GM21515 (cell line): ENCODE results near the gene EIF1.
A peak's percentile ranks its signal among the peaks of the same experiment; 100 is the strongest.
"Not testable (repeated sequence)": the region's sequence is repeated elsewhere in the genome, so short reads cannot be mapped to it uniquely, and the experiment has no call there.

ENCODE experiments used
- ATAC-seq: cut with Tn5 transposase; IDR thresholded peaks from one replicate; pipeline ENCODE4 v1.9.1; 2021; ENCODE audit not compliant: unreplicated experiment

EIF1 gene

GRCh38 chr17:41688641-41689496, at the start of gene EIF1:
Gene EIF1 (plus strand): TSS chr17:41688885. CDS start chr17:41689039, 154 bp downstream.
- peak; percentile 68 for ATAC-seq

GRCh38 chr17:41638941-41639340, 49.7 kb upstream of the EIF1 start:
- no peak for ATAC-seq

- no peak for ATAC-seq
These were observed 48.9 kb upstream of the EIF1 start for GRCh38 chr17:41639492-41640473.

- not testable (repeated sequence) for ATAC-seq
These were observed 48.1 kb upstream of the EIF1 start for GRCh38 chr17:41640596-41640995.

- no peak for ATAC-seq
These were observed 46.2 kb upstream of the EIF1 start for GRCh38 chr17:41642252-41643156.

- no peak for ATAC-seq
These were observed 41.5 kb upstream of the EIF1 start for GRCh38 chr17:41647038-41647813.

- no peak for ATAC-seq
These were observed 40.7 kb upstream of the EIF1 start for GRCh38 chr17:41647940-41648410.

- ATAC-seq = peak; percentile 51
These were observed 40.1 kb upstream of the EIF1 start for GRCh38 chr17:41648411-41649195.

- no peak for ATAC-seq
These were observed 38.7 kb upstream of the EIF1 start for GRCh38 chr17:41649923-41650519.

GRCh38 chr17:41650794-41651624, 37.7 kb upstream of the EIF1 start:
- ATAC-seq = no peak

GRCh38 chr17:41651625-41652460, 36.8 kb upstream of the EIF1 start:
- ATAC-seq = no peak

- ATAC-seq = no peak
These were observed 36.2 kb upstream of the EIF1 start for GRCh38 chr17:41652461-41652970.

- no peak for ATAC-seq
These were observed 35.3 kb upstream of the EIF1 start for GRCh38 chr17:41653421-41653820.

GRCh38 chr17:41653892-41654677, 34.6 kb upstream of the EIF1 start:
- no peak for ATAC-seq

- ATAC-seq = no peak
These were observed 33.7 kb upstream of the EIF1 start for GRCh38 chr17:41654678-41655607.
